ENCODE data around the gene SIGMAR1.
A peak's percentile ranks its signal among the peaks of the same experiment; 100 is the strongest.

SIGMAR1 gene

GRCh38 chr9:34600908-34601307, 36.7 kb downstream of the SIGMAR1 start:
- DNase-seq: no peak

GRCh38 chr9:34599546-34599945, 38.0 kb downstream of the SIGMAR1 start:
- no peak for DNase-seq

- no peak for DNase-seq
Measured at GRCh38 chr9:34594177-34594576, 43.4 kb downstream of the SIGMAR1 start.

DNA sequence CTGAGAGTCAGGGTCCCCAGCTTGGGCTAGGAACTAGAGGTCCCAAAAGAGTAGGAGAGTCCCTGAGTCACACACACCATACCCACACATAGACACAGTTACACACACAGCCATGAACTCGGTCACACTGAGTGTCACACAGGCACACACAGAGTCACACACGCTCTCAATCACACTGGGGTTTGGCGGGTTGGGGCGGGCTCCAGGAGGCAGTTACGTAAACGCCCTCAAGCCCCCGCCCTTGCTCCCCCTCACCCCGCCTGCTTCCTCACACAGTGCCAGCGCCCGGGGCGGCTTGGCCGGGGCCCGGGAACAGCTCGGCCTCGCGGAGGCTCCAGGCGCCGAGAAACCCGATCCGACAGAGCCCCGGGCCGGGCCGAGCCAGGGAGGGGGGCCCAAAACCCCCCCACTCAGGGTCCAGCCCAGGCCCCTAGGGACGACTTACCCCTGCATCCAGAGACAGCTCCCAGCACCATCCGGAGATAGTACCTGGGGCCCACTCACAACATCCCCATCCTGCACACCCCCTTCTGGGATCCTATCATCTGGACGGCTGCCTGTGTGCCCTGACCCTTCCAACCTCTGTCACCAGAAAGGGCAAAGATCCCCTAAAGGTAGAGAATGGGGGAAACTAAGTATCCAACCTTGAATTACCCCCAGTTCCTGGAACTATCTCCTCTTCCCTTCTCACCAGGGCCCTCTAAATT, 44.5 kb downstream of the SIGMAR1 start:
- no peak for DNase-seq

DNA sequence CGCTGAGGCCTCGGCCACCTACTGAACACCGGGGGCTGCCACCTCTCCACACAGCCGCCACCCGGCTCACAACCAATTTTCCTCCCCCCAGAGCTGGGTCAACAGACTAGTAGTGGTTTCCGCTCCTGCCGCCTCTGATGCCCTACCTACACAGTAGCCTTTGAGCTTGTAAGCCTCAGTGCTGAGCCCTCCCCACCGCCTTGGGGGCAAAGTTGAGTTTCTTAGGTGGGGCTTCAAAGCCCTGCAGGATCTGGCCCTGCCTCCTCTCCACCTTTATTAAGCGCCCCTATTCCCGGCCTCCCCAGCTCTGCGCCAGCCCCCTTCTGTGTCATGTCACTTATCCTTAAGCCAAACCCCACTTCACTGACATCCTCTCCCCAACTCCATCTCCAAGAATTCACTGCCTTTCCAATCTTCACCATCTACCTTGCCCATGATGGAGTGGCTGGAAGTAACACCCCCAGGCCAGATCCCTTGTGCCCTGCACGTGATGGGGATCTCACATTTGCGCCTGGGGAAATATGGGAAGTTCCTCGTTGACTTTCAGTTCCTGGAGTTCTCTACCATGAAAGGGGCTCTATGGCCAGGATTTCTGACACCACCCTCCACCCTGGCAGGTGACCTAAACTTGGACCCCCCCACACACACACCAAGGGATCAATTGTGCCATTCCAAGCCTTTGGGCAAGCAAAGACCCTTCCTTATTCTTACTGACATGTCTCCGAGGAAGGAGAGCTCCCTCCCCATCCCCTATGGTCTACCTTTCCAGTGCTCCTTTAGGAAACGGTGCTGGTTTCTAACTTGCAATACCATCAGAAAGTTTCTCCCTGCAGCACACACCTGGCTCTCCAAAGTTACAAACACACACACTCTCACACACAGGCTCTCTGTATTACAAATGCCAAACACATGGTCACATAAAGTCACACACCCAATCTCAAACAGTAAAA, 45.4 kb downstream of the SIGMAR1 start:
- no peak for DNase-seq

DNA sequence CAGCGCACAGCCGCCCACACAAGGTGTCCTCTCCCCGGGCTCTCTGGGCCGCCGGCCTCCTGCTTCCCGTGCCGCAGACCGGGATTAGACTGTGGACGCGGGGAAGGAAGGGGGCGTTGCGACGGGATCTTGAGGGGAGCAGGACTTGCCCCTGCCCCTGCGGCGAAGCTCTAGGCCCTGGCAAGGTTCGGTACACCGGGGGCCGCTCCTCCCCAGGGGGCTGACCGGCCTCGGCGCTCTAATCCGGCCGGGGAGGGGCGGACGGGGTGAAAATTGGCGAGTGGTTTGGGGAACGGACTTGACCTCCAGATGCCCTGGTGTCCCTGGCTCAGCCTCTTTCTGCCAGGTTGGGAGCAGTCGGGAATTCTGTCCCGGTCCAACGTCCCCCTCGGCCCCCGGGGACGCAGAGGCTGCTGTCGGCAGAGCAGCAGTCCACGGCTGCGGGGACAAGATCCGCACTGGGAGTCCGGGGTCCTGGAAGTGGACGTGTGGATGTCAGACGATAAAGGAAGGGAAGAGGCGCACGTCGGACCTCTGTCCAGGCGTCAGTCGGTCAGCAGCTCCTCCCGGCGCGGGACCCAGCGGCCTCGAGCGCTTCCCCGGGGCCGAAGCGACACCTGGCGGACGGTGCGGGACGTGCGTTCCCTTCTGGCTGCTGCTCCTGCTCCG, 46.2 kb downstream of the SIGMAR1 start:
- DNase-seq: peak; percentile 51

GRCh38 chr9:34590381-34591247, 47.0 kb downstream of the SIGMAR1 start:
- no peak for DNase-seq

- peak; percentile 9 for DNase-seq
Measured at GRCh38 chr9:34589636-34590380, 47.8 kb downstream of the SIGMAR1 start, which contains the start of gene CNTFR. TSS of gene CNTFR (minus strand) at chr9:34589724. CDS start at chr9:34568981, 20,743 bp downstream.

DNA sequence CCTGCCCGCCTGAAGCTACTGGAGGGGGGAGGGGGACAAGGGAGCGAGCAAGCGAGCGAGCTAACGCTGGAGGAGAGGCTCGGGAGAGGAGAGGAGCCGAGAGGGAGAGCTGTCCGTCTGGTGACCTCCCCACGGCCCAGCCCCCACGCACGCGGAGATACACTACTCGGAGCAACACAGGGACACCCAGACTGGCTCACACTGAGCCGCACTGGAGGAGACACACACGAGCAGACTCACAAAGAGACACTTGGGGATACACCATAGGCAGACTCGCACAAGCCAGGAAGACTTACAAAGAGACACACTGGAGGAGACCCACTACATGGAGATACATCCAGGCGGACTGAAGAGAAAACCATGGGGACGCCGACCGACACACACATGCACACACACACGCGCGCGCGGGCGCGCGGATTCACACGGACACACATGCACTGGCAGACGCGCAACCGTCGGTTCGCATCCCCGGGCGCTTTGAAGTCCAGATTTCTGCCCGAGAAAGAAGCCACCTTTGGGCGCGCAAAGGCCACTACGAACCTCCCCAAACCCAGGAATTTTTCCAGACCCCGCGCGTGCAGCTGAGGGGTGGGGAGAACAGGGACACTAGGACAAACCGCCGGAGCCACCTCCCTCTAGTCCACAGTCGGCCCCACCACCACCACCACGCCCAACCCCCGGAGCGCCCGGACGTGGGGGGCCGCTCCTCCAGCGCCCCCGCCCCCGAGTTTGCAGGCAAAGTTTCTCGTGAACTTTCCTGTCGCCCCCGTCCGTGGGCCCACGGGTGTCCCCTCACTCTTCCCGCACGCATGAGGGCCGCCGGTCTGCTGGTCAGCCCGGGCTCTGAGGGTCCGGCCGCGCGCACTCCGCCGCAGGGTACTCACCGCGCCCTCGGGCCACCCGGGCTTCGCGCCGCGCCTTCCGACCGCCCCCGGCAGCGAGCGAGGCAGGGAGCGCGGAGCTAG, 48.6 kb downstream of the SIGMAR1 start:
- no peak for DNase-seq

DNA sequence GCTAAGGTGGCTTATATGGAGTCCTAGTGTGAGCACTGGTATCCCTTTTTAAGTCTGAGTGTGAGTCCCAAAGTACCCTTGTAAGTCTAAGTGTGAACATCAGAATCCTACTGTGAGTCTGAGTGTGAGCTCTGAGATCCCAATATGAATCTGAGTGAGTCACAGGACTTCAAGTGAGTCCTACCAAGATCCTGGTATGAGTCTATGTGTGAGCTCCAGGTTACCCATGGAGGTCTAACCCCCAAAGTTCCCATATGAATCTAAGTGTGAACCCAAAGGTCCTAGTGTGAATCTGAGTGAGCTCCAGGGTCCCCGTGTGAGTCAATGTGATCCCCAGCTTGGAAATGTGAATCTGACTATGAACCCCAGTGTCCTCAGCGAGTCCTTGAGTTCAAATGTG, 50.3 kb downstream of the SIGMAR1 start:
- no peak for DNase-seq

DNA sequence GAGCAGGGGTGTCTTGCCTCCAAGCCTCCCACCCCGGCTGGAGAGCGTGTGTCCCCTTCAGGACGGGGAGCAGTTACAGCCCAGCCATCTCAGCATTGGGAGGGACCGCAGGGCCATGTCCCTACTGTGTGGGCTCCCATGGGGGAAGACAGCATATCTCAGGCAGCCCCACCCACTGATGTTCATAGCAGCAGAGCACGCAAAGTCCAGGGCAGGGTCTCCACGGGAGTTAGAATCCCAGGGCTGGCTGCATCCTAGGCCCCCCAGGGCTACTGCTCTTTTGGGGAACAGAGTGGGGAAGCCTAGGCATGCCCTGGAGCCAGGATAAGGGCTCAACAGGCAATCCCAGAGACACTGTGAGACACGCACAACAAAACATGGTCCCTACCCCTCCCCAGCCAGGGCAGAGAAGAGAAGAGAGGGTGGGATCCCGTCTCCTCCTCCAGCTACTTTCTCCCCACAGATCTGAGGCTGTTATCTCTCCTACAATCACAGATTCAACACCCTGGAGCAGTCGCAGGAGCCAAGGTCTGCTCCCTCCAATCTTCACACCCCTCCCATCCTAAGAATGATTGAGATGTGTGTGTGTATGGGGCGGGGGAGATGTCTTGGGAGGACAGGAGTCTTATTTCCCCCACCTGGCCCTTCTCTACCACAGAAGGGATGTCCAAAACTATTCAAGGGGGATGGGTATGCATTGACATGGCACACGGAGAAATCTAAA, 51.5 kb downstream of the SIGMAR1 start:
- no peak for DNase-seq

- DNase-seq: no peak
Measured at GRCh38 chr9:34584970-34585369, 52.6 kb downstream of the SIGMAR1 start.
